Measurements from ENCODE around the gene AOC2.
A peak's percentile ranks its signal among the peaks of the same experiment; 100 is the strongest.

The AOC2 gene

DNA sequence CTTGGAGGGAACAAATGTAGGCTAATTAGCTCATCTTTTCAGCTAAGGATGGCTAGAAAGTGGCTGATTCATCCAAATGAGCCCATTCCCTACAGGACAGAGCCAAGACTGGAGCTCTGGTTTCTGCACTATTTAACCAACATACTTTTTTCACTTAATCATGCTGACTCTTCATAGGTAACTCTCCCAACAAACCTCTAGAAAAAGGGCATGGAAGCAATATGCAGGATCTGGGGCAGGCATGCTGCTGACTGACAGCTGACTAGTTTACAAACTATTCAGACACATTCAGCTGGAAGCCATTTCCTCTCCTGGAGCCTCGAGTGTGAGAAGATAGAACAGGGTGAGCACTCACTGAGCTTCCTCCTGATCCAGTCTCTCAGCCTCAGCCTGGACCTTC lies 26.5 kb upstream of the AOC2 start:
- no peaks in the 10 kb centered on the region for H3K4me1 ChIP-seq (ENCODE audit: insufficient read depth, insufficient read length)
- H3K4me3 ChIP-seq (ENCODE audit: insufficient read length, low read depth) = no peak overlapping the region
- H3K27me3 ChIP-seq (ENCODE audit: insufficient read depth, insufficient read length) = no peaks in the 10 kb centered on the region
- no peak overlapping the region for H3K9ac ChIP-seq (ENCODE audit: insufficient read length, low read depth)
- H3K36me3 ChIP-seq (ENCODE audit: insufficient read depth, insufficient read length, low read length) = peaks cover 92% of the 10 kb centered on the region
- TF ChIP-seq ZNF274 (IDR thresholded peaks at IDR 0.05; ENCODE audit: low read depth, low read length) (no peak), YY1 (IDR thresholded peaks at IDR 0.05; ENCODE audit: insufficient read depth, insufficient read length) (no peak), SUZ12 (IDR thresholded peaks at IDR 0.05; ENCODE audit: extremely low read depth, insufficient read depth, insufficient read length) (no peak)
- no peak for DNase-seq (ENCODE audit: low read depth, low spot score)
- no peaks in the 10 kb centered on the region for H3K9me3 ChIP-seq (ENCODE audit: insufficient read depth, low read length)

- no peaks in the 10 kb centered on the region for H3K4me1 ChIP-seq (ENCODE audit: insufficient read depth, insufficient read length)
- H3K9ac ChIP-seq (ENCODE audit: insufficient read length, low read depth) = no peak overlapping the region
- DNase-seq (ENCODE audit: low read depth, low spot score) = no peak
- no peaks in the 10 kb centered on the region for H3K9me3 ChIP-seq (ENCODE audit: insufficient read depth, low read length)
- TF ChIP-seq SUZ12 (IDR thresholded peaks at IDR 0.05; ENCODE audit: extremely low read depth, insufficient read depth, insufficient read length) = no peak
- TF ChIP-seq YY1 (IDR thresholded peaks at IDR 0.05; ENCODE audit: insufficient read depth, insufficient read length) = no peak
- TF ChIP-seq ZNF274 (IDR thresholded peaks at IDR 0.05; ENCODE audit: low read depth, low read length) = no peak
- no peak overlapping the region for H3K4me3 ChIP-seq (ENCODE audit: insufficient read length, low read depth)
- no peaks in the 10 kb centered on the region for H3K27me3 ChIP-seq (ENCODE audit: insufficient read depth, insufficient read length)
- peaks cover 94% of the 10 kb centered on the region for H3K36me3 ChIP-seq (ENCODE audit: insufficient read depth, insufficient read length, low read length)
Observed at GRCh38 chr17:42818379-42818778, 26.0 kb upstream of the AOC2 start.

- DNase-seq (ENCODE audit: low read depth, low spot score) = peak; percentile 55
- Histone ChIP-seq H3K9me3 (ENCODE audit: insufficient read depth, low read length) (no peaks in the 10 kb centered on the region), H3K27me3 (ENCODE audit: insufficient read depth, insufficient read length) (no peaks in the 10 kb centered on the region), H3K4me3 (ENCODE audit: insufficient read length, low read depth) (no peak overlapping the region), H3K9ac (ENCODE audit: insufficient read length, low read depth) (no peak overlapping the region), H3K4me1 (ENCODE audit: insufficient read depth, insufficient read length) (no peaks in the 10 kb centered on the region), H3K36me3 (ENCODE audit: insufficient read depth, insufficient read length, low read length) (peaks cover 77% of the 10 kb centered on the region)
- TF ChIP-seq ZNF274 (IDR thresholded peaks at IDR 0.05; ENCODE audit: low read depth, low read length) (no peak), YY1 (IDR thresholded peaks at IDR 0.05; ENCODE audit: insufficient read depth, insufficient read length) (no peak), SUZ12 (IDR thresholded peaks at IDR 0.05; ENCODE audit: extremely low read depth, insufficient read depth, insufficient read length) (no peak)
Observed at GRCh38 chr17:42819939-42820535, 24.3 kb upstream of the AOC2 start.

- peaks cover 66% of the 10 kb centered on the region for H3K36me3 ChIP-seq (ENCODE audit: insufficient read depth, insufficient read length, low read length)
- H3K4me3 ChIP-seq (ENCODE audit: insufficient read length, low read depth) = no peak overlapping the region
- H3K27me3 ChIP-seq (ENCODE audit: insufficient read depth, insufficient read length) = no peaks in the 10 kb centered on the region
- no peak overlapping the region for H3K9ac ChIP-seq (ENCODE audit: insufficient read length, low read depth)
- no peaks in the 10 kb centered on the region for H3K9me3 ChIP-seq (ENCODE audit: insufficient read depth, low read length)
- TF ChIP-seq SUZ12 (IDR thresholded peaks at IDR 0.05; ENCODE audit: extremely low read depth, insufficient read depth, insufficient read length) (no peak), YY1 (IDR thresholded peaks at IDR 0.05; ENCODE audit: insufficient read depth, insufficient read length) (no peak), ZNF274 (IDR thresholded peaks at IDR 0.05; ENCODE audit: low read depth, low read length) (no peak)
- DNase-seq (ENCODE audit: low read depth, low spot score) = no peak
- H3K4me1 ChIP-seq (ENCODE audit: insufficient read depth, insufficient read length) = no peaks in the 10 kb centered on the region
Observed at GRCh38 chr17:42821176-42821575, 23.2 kb upstream of the AOC2 start.

DNA sequence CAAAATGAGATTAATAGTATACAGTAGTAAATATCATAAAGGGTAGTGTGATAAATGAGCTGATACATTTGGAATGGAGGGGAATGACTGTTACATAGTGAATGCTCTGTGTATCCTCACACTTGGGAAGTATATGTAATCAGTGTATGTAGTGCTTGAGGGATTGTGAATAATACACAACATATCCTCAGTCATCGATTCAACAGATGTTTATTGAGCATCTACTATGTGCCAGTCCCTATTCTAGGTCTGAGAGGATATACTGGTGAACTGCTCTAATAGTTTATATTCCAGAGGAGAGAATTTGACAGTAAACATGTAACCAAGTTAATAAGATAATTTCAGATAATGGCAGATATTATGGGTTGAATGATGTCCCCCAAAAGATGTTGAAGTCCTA lies 16.9 kb upstream of the AOC2 start:
- Histone ChIP-seq H3K27me3 (ENCODE audit: insufficient read depth, insufficient read length) (no peaks in the 10 kb centered on the region), H3K9ac (ENCODE audit: insufficient read length, low read depth) (no peak overlapping the region), H3K4me1 (ENCODE audit: insufficient read depth, insufficient read length) (no peaks in the 10 kb centered on the region), H3K4me3 (ENCODE audit: insufficient read length, low read depth) (no peak overlapping the region), H3K9me3 (ENCODE audit: insufficient read depth, low read length) (no peaks in the 10 kb centered on the region), H3K36me3 (ENCODE audit: insufficient read depth, insufficient read length, low read length) (peaks cover 6% of the 10 kb centered on the region)
- TF ChIP-seq ZNF274 (IDR thresholded peaks at IDR 0.05; ENCODE audit: low read depth, low read length) = no peak
- TF ChIP-seq SUZ12 (IDR thresholded peaks at IDR 0.05; ENCODE audit: extremely low read depth, insufficient read depth, insufficient read length) = no peak
- TF ChIP-seq YY1 (IDR thresholded peaks at IDR 0.05; ENCODE audit: insufficient read depth, insufficient read length) = no peak
- DNase-seq (ENCODE audit: low read depth, low spot score) = no peak

DNA sequence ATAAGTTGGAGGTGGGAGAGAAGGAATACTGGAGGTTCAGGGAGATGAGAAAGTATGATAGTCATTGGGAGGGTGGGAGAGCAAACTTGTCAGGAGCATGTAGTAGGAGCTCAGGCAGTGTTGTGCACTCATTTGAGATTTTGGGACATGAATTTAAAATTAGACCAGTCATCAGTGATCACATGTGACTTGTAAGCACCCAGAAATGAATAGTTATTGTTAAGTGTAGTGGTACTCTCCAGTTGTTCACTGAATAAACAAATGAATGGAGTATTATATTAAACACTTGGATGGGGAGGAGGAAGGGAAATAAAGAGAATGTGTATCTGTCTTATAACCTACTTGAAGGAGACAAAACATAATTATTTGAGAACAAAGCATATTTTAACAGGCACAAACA lies 13.4 kb upstream of the AOC2 start:
- H3K27me3 ChIP-seq (ENCODE audit: insufficient read depth, insufficient read length) = no peaks in the 10 kb centered on the region
- H3K9me3 ChIP-seq (ENCODE audit: insufficient read depth, low read length) = no peaks in the 10 kb centered on the region
- H3K36me3 ChIP-seq (ENCODE audit: insufficient read depth, insufficient read length, low read length) = peaks cover 17% of the 10 kb centered on the region
- no peak for DNase-seq (ENCODE audit: low read depth, low spot score)
- no peak overlapping the region for H3K9ac ChIP-seq (ENCODE audit: insufficient read length, low read depth)
- TF ChIP-seq YY1 (IDR thresholded peaks at IDR 0.05; ENCODE audit: insufficient read depth, insufficient read length) (no peak), SUZ12 (IDR thresholded peaks at IDR 0.05; ENCODE audit: extremely low read depth, insufficient read depth, insufficient read length) (no peak), ZNF274 (IDR thresholded peaks at IDR 0.05; ENCODE audit: low read depth, low read length) (no peak)
- no peaks in the 10 kb centered on the region for H3K4me1 ChIP-seq (ENCODE audit: insufficient read depth, insufficient read length)
- H3K4me3 ChIP-seq (ENCODE audit: insufficient read length, low read depth) = no peak overlapping the region

GRCh38 chr17:42832213-42832933 lies 12.0 kb upstream of the AOC2 start:
- Histone ChIP-seq H3K27me3 (ENCODE audit: insufficient read depth, insufficient read length) (no peaks in the 10 kb centered on the region), H3K9ac (ENCODE audit: insufficient read length, low read depth) (peak overlapping the region; percentile 99), H3K9me3 (ENCODE audit: insufficient read depth, low read length) (no peaks in the 10 kb centered on the region), H3K4me1 (ENCODE audit: insufficient read depth, insufficient read length) (no peaks in the 10 kb centered on the region), H3K4me3 (ENCODE audit: insufficient read length, low read depth) (peak overlapping the region; percentile 98), H3K36me3 (ENCODE audit: insufficient read depth, insufficient read length, low read length) (peaks cover 26% of the 10 kb centered on the region)
- no peak for TF ChIP-seq ZNF274 (IDR thresholded peaks at IDR 0.05; ENCODE audit: low read depth, low read length)
- TF ChIP-seq YY1 (IDR thresholded peaks at IDR 0.05; ENCODE audit: insufficient read depth, insufficient read length) = no peak
- TF ChIP-seq SUZ12 (IDR thresholded peaks at IDR 0.05; ENCODE audit: extremely low read depth, insufficient read depth, insufficient read length) = no peak
- no peak for DNase-seq (ENCODE audit: low read depth, low spot score)
